ENCODE results near the gene IGFBP4. TPM values are rescaled to one million over a fixed set of nuclear protein-coding genes. Genes with fewer than 3 reads are reported as not detected.

Gene IGFBP4
- total and polyA plus RNA-seq, 2 of the 13 experiments (the other 11 are each of a cell fraction or from before 2014, with no cell fraction given): 4.1 to 49.0 TPM

- Histone ChIP-seq H2AFZ (ENCODE audit: low read length) (no peak within 1 kb of the TSS), H3K9ac (ENCODE audit: insufficient read depth, low read depth, low read length) (no peak within 1 kb of the TSS), H3K4me2 (ENCODE audit: low read depth, low read length) (peak within 1 kb of the TSS; percentile 34; the same call in 1 of the 2 replicates), H3K9me3 (ENCODE audit: low read length) (no peaks in the 10 kb centered on the region), H3K27me3 (ENCODE audit: control insufficient read depth in 1 of 2, insufficient read depth in 2 of 2, low read length in 2 of 2) (peaks cover 0 to 16% of the 10 kb centered on the region in 2 experiments; a peak in 4 of 5 replicates), H3K4me1 (ENCODE audit: insufficient read depth, low read length) (peaks cover 42% of the 10 kb centered on the region), H3K4me3 (replicated peaks in 1 of 3; ENCODE audit: insufficient read depth in 1 of 3, low read depth in 2 of 3, low read length in 3 of 3) (peak within 1 kb of the TSS in 2 of 3 experiments; percentile 34 to 48; a peak in 3 of 6 replicates), H4K20me1 (ENCODE audit: insufficient read depth, low read length) (no peaks in the 10 kb centered on the region), H3K27ac (ENCODE audit: extremely low read length, insufficient read depth, low read length) (no peak within 1 kb of the TSS), H3K36me3 (replicated peaks in 1 of 2; ENCODE audit: control insufficient read depth in 1 of 2, insufficient read depth in 2 of 2, low read length in 2 of 2) (no peaks in the 10 kb centered on the region), H3K79me2 (ENCODE audit: insufficient read depth, low read length) (no peaks in the 10 kb centered on the region)
- in situ Hi-C loops (cut with HindIII; ENCODE audit: extremely low pct_ligation_motif_present, low pct_unique_long_range_greater_than_20kb): no loop called here
- no peak for FAIRE-seq
- WGBS (ENCODE audit: low lambda C conversion rate): 4% methylated on average over 6 of the region's 7 CpGs
- ChIA-PET CTCF (ENCODE audit: low intra/inter-chr PET ratio, low total read pairs) (no interaction called here), POLR2A (interaction anchor here (0.6 to 1.1 kb wide), 3 partner anchors 8 to 55 kb away, joined by 3 to 4 read pairs (median 3); no protein-coding TSS in a partner anchor)
- peak; percentile 50 for DNase-seq (ENCODE audit: low spot score)
- no TSS peak for BruUV-seq (replicated peaks)
- peak; percentile 15; the same call in 1 of the 3 replicates for ATAC-seq
- intact Hi-C loops (cut with micrococcal nuclease; ENCODE audit: unreplicated experiment): no loop called here
- TF ChIP-seq ZSCAN25 (CRISPR knock-in tag; IDR thresholded peaks at IDR 0.05) (no peak), ZFX (CRISPR knock-in tag; IDR thresholded peaks at IDR 0.05; ENCODE audit: low read depth) (0 out of 2 replicates have a peak, but pooled peaks have one; percentile 21), MYC (CRISPR knock-in tag; IDR thresholded peaks at IDR 0.05; ENCODE audit: borderline replicate concordance) (0 out of 2 replicates have a peak, but pooled peaks have one; percentile 30), ZSCAN31 (CRISPR knock-in tag; IDR thresholded peaks at IDR 0.05; ENCODE audit: low read depth) (no peak), HMG20B (CRISPR knock-in tag; conservative IDR thresholded peaks at IDR 0.05) (no peak), ZNF235 (CRISPR knock-in tag; IDR thresholded peaks at IDR 0.05; ENCODE audit: borderline replicate concordance) (no peak), SP5 (CRISPR knock-in tag; IDR thresholded peaks at IDR 0.05; ENCODE audit: borderline replicate concordance, low read depth) (peak; percentile 55; the same call in 1 of the 2 replicates), ZBTB14 (CRISPR knock-in tag; IDR thresholded peaks at IDR 0.05) (0 out of 2 replicates have a peak, but pooled peaks have one; percentile 23), JDP2 (CRISPR knock-in tag; IDR thresholded peaks at IDR 0.05; ENCODE audit: borderline replicate concordance) (no peak), ZNF687 (CRISPR knock-in tag; IDR thresholded peaks at IDR 0.05) (peak; percentile 49), MBD4 (IDR thresholded peaks at IDR 0.05; ENCODE audit: borderline replicate concordance, low read length) (no peak), GMEB2 (CRISPR knock-in tag; IDR thresholded peaks at IDR 0.05; ENCODE audit: low read depth) (no peak), HES4 (CRISPR knock-in tag; IDR thresholded peaks at IDR 0.05; ENCODE audit: borderline replicate concordance) (no peak), ZFY (CRISPR knock-in tag; IDR thresholded peaks at IDR 0.05) (0 out of 2 replicates have a peak, but pooled peaks have one; percentile 27)
- TF ChIP-seq, protein P1, sequence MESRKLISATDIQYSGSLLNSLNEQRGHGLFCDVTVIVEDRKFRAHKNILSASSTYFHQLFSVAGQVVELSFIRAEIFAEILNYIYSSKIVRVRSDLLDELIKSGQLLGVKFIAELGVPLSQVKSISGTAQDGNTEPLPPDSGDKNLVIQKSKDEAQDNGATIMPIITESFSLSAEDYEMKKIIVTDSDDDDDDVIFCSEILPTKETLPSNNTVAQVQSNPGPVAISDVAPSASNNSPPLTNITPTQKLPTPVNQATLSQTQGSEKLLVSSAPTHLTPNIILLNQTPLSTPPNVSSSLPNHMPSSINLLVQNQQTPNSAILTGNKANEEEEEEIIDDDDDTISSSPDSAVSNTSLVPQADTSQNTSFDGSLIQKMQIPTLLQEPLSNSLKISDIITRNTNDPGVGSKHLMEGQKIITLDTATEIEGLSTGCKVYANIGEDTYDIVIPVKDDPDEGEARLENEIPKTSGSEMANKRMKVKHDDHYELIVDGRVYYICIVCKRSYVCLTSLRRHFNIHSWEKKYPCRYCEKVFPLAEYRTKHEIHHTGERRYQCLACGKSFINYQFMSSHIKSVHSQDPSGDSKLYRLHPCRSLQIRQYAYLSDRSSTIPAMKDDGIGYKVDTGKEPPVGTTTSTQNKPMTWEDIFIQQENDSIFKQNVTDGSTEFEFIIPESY (CRISPR knock-in tag; IDR thresholded peaks at IDR 0.05): no peak
Measured at GRCh38 chr17:40501499-40501911, 58.3 kb downstream of the IGFBP4 start, which contains the start of gene TNS4. Gene TNS4, minus strand, starts transcription at chr17:40501623. Its CDS starts 5,198 bp downstream, at chr17:40496425.

Measured in HepG2 (cell line).